Natural killer cell (primary cell): ENCODE results near the gene INTS3. TPM values are rescaled to one million over a fixed set of nuclear protein-coding genes. Genes with fewer than 3 reads are reported as not detected.

Experiments used
- ATAC-seq, 3 donors: fragments of 150-1000 bp in 2 of 3; fragments of 200-7000 bp in 1 of 3; cut with Tn5 transposase; 1 replicate in 1 of 3; 2 replicates in 2 of 3; pipeline ENCODE4 v1.10.0; 2021; ENCODE audit warnings: mild to moderate bottlenecking in 2 of 3, moderate library complexity in 2 of 3
- DNase-seq, 2 donors: peaks; one replicate each; pipeline versions ENCODE4 v3.0.0 to v3.0.0-alpha.2; 2013 to 2021; ENCODE audit warnings: mixed read lengths in 1 of 2
- H3K27ac ChIP-seq: one replicate; pipeline ENCODE4 v1.5.1; 2013; ENCODE audit warnings: mild to moderate bottlenecking, low read length
- H3K27me3 ChIP-seq: one replicate; pipeline ENCODE4 v1.6.1; 2013; ENCODE audit warnings: low read length; ENCODE audit not compliant: control insufficient read depth, insufficient read depth
- H3K36me3 ChIP-seq: one replicate; pipeline ENCODE4 v1.6.1; 2013; ENCODE audit warnings: low read length; ENCODE audit not compliant: control insufficient read depth, insufficient read depth
- H3K4me1 ChIP-seq: one replicate; pipeline ENCODE4 v1.6.1; 2013; ENCODE audit warnings: low read length; ENCODE audit not compliant: control insufficient read depth, insufficient read depth
- H3K4me3 ChIP-seq: one replicate; pipeline ENCODE4 v1.5.1; 2013; ENCODE audit warnings: low read length
- H3K9me3 ChIP-seq: one replicate; pipeline ENCODE4 v1.6.1; 2013; ENCODE audit warnings: low read length; ENCODE audit not compliant: control insufficient read depth, insufficient read depth
- H3K27ac Mint-ChIP-seq, 2 donors: one replicate each; pipeline ENCODE4 v1.8.0; 2022; ENCODE audit warnings: mild to moderate bottlenecking in 2 of 2, mixed read lengths in 2 of 2, moderate library complexity in 1 of 2
- H3K27me3 Mint-ChIP-seq, 2 donors: one replicate each; pipeline ENCODE4 v1.8.0; 2022; ENCODE audit warnings: low read depth in 2 of 2, mixed read lengths in 2 of 2
- H3K36me3 Mint-ChIP-seq: one replicate; pipeline ENCODE4 v1.8.0; 2022; ENCODE audit warnings: mixed read lengths
- H3K4me1 Mint-ChIP-seq, 2 donors: one replicate each; pipeline ENCODE4 v1.8.0; 2022; ENCODE audit warnings: mixed read lengths in 2 of 2
- H3K4me3 Mint-ChIP-seq: one replicate; pipeline ENCODE4 v1.8.0; 2022; ENCODE audit warnings: mild to moderate bottlenecking, moderate library complexity, mixed read lengths
- H3K9me3 Mint-ChIP-seq, 2 donors: one replicate each; pipeline ENCODE4 v1.8.0; 2022; ENCODE audit warnings: mixed read lengths in 2 of 2
- CTCF ChIP-seq: fragments of 200-600 bp; IDR thresholded peaks from one replicate; pipeline ENCODE4 v1.8.0; 2022; ENCODE audit warnings: antibody characterized with exemption
- WGBS: methylation state at CpG from one replicate; pipeline ENCODE4 v1.1.7; 2013; ENCODE audit warnings: missing lambda C conversion rate; ENCODE audit not compliant: insufficient coverage; 5-methylcytosine and 5-hydroxymethylcytosine counted together
- intact Hi-C: fragments of 100-400 bp; cut with micrococcal nuclease; formaldehyde crosslinking; loops from one replicate; pipeline ENCODE4 v1.14.2; 2022
- total RNA-seq, 4 donors: library from RNA; stranded (reverse); fragments of 120-200 nt in 1 of 4; gene quantifications; one replicate each; pipeline versions ENCODE4 v1.2.3 to v1.2.4, GENCODE V29; 2013 to 2022

INTS3 gene
- total RNA-seq, 3 donors from 2014 or later (not counting 1 experiment from before 2014, with no cell fraction given) = 44.3 to 55.3 (median 44.5) TPM

DNA sequence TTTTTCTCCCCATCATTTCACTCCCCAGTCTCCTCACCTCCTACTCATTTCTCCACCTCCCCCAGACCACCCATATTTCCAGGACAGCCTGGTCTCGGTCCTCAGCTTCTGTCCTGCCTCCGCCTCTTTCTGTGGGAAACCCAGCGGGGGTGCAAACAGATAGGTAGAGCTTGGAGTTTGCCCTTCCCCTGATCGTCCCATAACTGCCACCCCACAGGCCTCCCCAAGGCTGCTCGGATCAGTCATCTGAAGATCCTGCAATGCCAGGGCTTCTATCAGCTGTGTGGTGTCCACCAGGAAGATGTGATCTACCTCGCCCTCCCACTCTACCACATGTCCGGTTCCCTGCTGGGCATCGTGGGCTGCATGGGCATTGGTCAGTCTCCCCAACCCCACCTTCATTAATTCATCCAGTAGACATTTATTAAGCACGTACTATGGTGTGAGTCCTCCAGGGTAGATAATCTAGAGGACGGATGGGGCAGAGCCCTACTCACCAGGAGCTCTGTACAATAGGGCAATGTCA, 49.1 kb downstream of the INTS3 start:
- no peaks in the 10 kb centered on the region for H3K27me3 Mint-ChIP-seq
- H3K4me1 Mint-ChIP-seq = peaks cover 41 to 58% of the 10 kb centered on the region in 2 donors
- no peaks in the 10 kb centered on the region for H3K27me3 ChIP-seq
- H3K4me3 ChIP-seq = peak overlapping the region; percentile 47
- DNase-seq (no peak), ATAC-seq (no peak)
- WGBS = 90% methylated on average over 10 of the region's 10 CpGs
- no peaks in the 10 kb centered on the region for H3K36me3 Mint-ChIP-seq
- H3K36me3 ChIP-seq = peaks cover 33% of the 10 kb centered on the region
- intact Hi-C loops = loop anchor here (1.0 to 10.0 kb wide), 3 partner anchors 14 to 102 kb away; partner anchors contain the start of genes ILF2, INTS3 and NPR1
- H3K27ac ChIP-seq = peak overlapping the region; percentile 89
- no peaks in the 10 kb centered on the region for H3K9me3 Mint-ChIP-seq
- H3K27ac Mint-ChIP-seq = peak overlapping the region; percentile 92
- H3K4me1 ChIP-seq = peaks cover 51% of the 10 kb centered on the region
- TF ChIP-seq CTCF = no peak
- peak overlapping the region; percentile 91 for H3K4me3 Mint-ChIP-seq
- no peaks in the 10 kb centered on the region for H3K9me3 ChIP-seq

- Mint-ChIP-seq H3K4me3 (no peak overlapping the region), H3K27ac (peak overlapping the region; percentile 92), H3K9me3 (no peaks in the 10 kb centered on the region), H3K36me3 (no peaks in the 10 kb centered on the region), H3K27me3 (no peaks in the 10 kb centered on the region), H3K4me1 (peaks cover 41 to 59% of the 10 kb centered on the region in 2 donors)
- WGBS = 98% methylated on average over 7 of the region's 7 CpGs
- no peak for TF ChIP-seq CTCF
- Histone ChIP-seq H3K9me3 (no peaks in the 10 kb centered on the region), H3K4me3 (no peak overlapping the region), H3K27me3 (no peaks in the 10 kb centered on the region), H3K4me1 (peaks cover 52% of the 10 kb centered on the region), H3K27ac (peak overlapping the region; percentile 31), H3K36me3 (peaks cover 26% of the 10 kb centered on the region)
- ATAC-seq (no peak), DNase-seq (no peak)
- intact Hi-C loops = loop anchor here (5.0 to 10.0 kb wide), 2 partner anchors 50 to 103 kb away; partner anchors contain the start of genes ILF2, INTS3 and NPR1
Observed at GRCh38 chr1:153777648-153778047, 49.8 kb downstream of the INTS3 start.

DNA sequence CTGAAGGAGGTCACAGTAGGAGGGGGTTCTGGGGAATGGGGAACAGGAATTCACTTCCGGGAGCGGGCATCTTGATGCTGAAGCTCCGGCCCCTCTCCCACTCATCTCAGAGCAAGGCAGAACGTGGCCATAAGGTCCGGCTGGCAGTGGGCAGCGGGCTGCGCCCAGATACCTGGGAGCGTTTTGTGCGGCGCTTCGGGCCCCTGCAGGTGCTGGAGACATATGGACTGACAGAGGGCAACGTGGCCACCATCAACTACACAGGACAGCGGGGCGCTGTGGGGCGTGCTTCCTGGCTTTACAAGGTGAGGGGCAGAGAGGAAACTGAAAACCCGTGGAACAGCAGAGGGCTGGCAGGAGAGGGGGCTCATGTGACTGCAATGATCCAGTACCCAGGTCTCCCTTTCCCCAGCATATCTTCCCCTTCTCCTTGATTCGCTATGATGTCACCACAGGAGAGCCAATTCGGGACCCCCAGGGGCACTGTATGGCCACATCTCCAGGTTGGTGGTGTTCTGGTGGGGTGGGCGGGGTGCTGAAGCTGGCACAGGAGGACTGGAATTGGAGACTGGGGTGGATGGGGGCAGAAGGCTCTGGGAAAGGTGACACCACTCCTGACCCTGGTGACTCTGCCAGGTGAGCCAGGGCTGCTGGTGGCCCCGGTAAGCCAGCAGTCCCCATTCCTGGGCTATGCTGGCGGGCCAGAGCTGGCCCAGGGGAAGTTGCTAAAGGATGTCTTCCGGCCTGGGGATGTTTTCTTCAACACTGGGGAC, 50.4 kb downstream of the INTS3 start:
- 95% methylated on average over 21 of the region's 22 CpGs for WGBS
- Mint-ChIP-seq H3K4me3 (no peak overlapping the region), H3K36me3 (no peaks in the 10 kb centered on the region), H3K9me3 (no peaks in the 10 kb centered on the region), H3K27ac (peak overlapping the region; percentile 92), H3K27me3 (no peaks in the 10 kb centered on the region), H3K4me1 (peaks cover 41 to 64% of the 10 kb centered on the region in 2 donors)
- Histone ChIP-seq H3K9me3 (no peaks in the 10 kb centered on the region), H3K36me3 (peaks cover 24% of the 10 kb centered on the region), H3K4me1 (peaks cover 52% of the 10 kb centered on the region), H3K27me3 (no peaks in the 10 kb centered on the region), H3K4me3 (no peak overlapping the region), H3K27ac (no peak overlapping the region)
- ATAC-seq (no peak), DNase-seq (no peak)
- TF ChIP-seq CTCF = no peak
- intact Hi-C loops = loop anchor here (5.0 to 10.0 kb wide), 2 partner anchors 51 to 103 kb away; partner anchors contain the start of genes ILF2, INTS3 and NPR1
